Measurements from ENCODE around the gene NFATC2.
"Not testable (repeated sequence)": the region's sequence is repeated elsewhere in the genome, so short reads cannot be mapped to it uniquely, and the experiment has no call there.

GRCh38 chr20:51476106-51476505, 66.4 kb downstream of the NFATC2 start:
- not testable (repeated sequence) for TF ChIP-seq CTCF, POLR2AphosphoS5, POLR2A (IDR thresholded peaks at IDR 0.05)

Measured in breast epithelium (tissue), 3 donors.